ENCODE data around the gene C3. TPM values are rescaled to one million over a fixed set of nuclear protein-coding genes. Genes with fewer than 3 reads are reported as not detected.
"Not testable (repeated sequence)": the region's sequence is repeated elsewhere in the genome, so short reads cannot be mapped to it uniquely, and the experiment has no call there.

Gene C3
- total RNA-seq = 1,000 to 10,000 TPM in 1 of 2 donors, 100 to 1,000 TPM in 1; 373 to 1,073 TPM
- long read RNA-seq, full-length matches to known transcripts = 6 of 103 reads
- long read RNA-seq, partial matches to known transcripts = 92 of 103 reads
- long read RNA-seq, other reads (novel, unspliced or antisense) = 5 of 103 reads

DNA sequence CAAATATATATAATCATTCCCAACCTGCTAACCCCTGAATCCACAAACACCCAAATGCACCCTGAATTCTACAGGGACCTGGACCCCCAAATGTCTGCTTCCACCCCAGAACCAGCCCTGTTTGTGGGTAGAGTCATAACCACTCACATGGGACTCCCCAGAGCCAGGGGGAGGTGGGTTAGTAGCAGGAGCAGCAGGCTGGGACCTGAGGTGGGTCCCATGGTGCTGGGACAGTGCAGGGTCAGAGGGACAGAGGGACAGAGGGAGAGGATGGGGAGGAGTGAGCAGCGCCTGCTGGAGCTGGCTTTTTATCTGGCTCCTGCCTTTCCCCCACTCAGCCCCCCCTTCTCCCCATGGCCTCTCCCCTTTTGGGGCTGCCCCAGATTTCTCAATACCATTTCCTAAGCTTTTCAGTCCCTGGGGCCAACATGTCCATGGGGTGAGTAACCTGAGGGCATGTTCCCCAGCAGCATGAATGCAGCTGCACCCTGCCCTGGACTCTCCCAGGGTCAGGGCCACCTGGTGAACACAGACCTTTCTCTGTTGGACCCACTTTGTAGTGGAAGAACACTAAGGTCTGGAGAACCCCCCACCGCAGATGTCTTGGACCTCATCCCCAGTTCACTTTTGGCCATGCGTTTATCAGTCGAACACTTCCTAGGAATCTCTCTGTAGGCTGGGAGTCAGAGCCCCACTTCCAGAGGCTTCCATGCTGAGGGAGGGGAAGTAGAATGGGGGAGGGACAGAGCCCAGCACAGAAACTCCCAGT, at the start of gene C3:
Gene C3, minus strand, starts transcription at position 282 of the 769 bp plus-strand sequence. Its CDS starts 61 bp downstream, at position 221.
- intact Hi-C loops (cut with DNase I) = no loop called here
- peak; percentile 65 for DNase-seq
- peak; percentile 73 to 84 for ATAC-seq

DNA sequence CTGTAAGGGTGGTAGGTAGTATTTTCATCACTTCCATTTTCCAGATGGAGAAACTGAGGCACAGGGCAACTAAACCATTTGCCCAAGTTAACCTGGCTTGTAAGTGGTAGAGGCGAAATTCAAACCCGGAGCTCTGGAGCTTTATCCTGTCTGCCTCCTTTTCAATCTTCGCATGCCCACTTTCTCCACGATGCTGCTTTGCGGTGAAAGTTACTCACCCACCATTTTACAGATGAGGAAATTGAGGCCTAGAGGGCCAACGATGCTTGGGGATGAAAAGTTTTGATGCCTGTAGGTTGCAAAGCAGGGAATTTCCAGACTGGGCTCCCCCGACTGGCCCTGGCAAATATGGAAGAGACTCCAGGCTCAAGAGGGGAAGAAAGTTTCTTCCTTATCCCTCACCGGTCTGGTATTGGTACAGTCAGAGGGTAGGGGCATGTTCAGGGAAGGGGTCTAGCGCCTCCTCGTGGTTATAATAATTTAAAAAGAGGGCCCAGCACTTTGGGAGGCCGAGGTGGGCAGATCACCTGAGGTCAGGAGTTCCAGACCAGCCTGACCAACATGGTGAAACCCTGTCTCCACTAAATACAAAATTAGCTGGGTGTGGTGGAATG, 48.7 kb upstream of the C3 start:
- ATAC-seq (no peak), DNase-seq (no peak)
- intact Hi-C loops (cut with DNase I) = loop anchor here in 1 of 2 donors (10.0 kb wide), 1 partner anchor 134 kb away; no protein-coding TSS in a partner anchor

DNA sequence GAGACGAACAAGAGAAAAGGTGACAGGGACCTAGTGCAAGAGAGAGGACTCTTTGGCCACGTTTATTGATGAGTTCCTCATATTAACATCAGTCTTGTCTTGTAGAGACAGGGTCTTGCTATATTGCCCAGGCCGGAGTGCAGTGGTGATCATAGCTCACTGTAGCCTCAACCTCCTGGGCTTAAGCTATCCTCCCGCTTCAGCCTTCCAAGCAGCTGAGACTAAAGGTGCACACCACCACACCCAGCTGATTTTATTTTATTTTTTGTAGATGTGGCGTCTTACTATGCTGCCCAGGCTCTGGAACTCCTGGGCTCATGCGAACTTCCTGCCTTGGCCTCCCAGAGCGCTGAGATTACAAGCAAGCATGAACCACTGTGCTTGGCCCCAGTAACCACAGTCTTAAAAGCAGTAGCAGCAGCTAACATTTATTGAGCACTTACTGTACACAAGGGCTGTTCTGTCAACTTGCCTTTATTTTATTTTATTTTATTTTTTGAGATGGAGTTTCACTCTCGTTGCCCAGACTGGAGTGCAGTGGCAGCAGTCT, 47.9 kb upstream of the C3 start:
- intact Hi-C loops (cut with DNase I) = loop anchor here in 1 of 2 donors (10.0 kb wide), 1 partner anchor 134 kb away; no protein-coding TSS in a partner anchor

DNA sequence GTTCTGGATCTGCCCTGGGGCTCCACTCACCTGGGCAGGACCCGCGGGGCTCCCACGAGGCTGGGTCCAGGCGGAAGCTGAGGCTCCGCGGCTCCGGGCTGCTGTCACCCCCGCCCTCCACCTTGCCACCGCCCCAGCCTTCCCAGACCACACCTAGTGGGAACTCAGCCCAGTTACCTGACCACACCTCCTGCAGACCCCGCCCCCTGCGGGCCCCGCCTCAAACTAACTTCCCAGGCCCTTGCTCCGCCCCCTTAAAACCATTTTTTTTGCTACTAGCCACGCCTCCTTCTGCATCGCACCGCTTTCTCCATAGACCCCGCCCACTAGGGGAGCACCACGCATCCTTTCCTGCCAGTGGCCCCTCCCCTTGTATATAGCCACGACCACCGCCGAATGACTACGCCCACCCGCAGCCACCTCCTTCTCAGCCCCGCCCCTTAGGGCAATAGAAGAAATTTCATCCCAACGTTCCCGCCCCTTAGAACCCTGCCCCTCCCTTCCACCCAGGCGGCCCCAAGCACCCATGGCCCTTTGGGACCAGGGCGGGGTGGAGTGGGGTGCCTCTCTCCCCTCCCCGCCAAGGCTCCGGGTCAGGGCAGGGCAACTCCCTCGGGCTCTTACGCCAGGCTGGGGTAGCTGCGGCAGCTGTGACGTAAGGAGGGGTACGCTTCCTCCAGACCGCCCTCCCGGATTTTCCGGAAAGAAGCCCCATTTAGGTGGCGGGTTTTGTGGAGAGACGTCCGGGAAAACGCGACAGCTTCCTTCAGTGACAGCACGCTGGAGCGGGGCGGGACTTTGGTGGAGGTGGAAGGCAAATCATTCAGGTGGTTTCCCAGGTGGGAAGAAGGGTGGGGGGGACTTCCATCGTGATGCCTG, 47.1 kb upstream of the C3 start, which contains the start of gene SH2D3A:
Gene SH2D3A, minus strand, starts transcription at position 79 of the 879 bp plus-strand sequence. CDS start 3,687 bp downstream, outside the sequence.
- peak; percentile 86 to 87 for ATAC-seq
- intact Hi-C loops (cut with DNase I) = loop anchor here in 1 of 2 donors (10.0 kb wide), 1 partner anchor 133 kb away; no protein-coding TSS in a partner anchor
- DNase-seq = peak; percentile 68

More for the DNA sequence above, 47.9 kb upstream of the C3 start:
- DNase-seq = no peak
- ATAC-seq = no peak

DNA sequence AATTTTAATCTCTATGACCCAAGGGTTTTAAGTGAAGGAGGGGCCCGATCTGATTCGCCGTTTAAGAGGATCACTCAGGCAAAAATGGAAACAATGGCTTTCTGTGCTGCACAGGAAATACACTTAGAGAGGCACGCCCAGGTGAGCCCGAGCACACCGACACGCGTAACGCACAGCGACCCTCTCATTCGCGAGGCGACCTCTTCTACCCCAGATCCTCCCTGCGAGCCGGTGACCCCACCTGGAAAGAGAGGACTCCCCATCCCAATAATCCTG, 46.6 kb upstream of the C3 start:
- DNase-seq = no peak
- intact Hi-C loops (cut with DNase I) = loop anchor here in 1 of 2 donors (10.0 kb wide), 1 partner anchor 132 kb away; no protein-coding TSS in a partner anchor
- peak in 1 of 2 donors; percentile 51 for ATAC-seq

DNA sequence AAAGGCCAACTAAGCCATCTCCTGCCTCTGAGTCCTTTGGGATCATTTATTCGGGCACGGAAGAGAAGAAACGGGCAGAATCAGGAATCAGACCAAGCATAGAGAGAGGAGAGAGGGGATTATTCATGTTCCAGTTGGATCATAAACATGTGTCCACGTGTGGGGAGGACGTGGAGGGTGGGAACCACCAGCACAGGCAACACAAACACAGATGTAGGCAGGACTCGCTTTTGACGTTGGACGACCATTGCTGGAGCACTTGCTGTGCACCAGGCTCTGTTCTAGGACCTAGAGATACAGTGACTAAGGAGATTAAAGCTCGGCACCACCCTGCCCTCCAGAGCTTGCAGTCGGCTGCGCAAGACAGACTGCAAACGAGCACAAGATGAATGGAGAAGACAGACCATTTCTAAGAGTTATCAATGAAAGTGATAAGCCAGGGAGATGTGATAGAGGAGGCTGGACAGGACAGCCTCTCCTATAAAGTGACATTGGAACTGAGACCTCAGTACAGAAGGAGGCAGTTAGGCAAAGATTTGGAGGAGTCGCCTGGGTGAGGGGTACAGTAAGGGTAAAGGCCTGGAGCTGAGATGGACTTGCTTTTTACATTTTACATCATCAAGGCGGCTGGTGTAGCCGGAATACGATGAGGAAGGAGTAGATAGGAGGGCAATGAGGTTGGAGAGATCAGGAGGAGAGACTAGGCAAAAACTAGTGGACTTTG, 46.1 kb upstream of the C3 start:
- no peak for ATAC-seq

DNA sequence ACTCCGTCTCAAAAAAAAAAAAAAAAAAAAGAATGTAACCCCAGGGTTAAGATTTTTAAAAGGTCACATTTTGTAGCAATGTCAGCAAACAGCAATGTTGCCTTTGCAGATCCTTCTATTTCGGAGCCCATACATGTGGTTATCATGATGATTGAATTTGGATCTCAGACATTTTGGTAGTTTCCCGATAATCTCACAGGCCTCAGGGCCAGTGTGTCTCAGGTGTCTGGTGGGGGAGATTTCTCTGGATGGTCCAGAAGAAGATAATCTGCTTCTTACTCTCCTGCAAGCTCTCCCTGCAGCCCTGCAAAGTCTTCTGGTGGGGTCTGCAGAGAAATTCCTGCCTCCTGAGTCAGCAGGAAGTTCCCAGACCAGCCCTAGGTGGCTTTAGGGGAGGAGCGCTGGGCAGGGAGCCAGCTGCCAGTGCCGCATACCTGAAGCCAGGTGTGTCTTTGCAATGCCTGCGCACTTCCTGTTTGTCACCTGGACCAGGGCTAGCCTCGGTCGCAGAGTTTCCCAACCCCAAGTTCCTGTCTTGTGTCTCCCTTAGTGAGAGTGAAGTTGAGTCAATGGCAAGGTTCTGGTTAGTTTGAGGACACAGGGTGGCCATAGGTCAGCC, 45.4 kb upstream of the C3 start:
- no peak for DNase-seq
- no peak for ATAC-seq
- intact Hi-C loops (cut with DNase I) = loop anchor here in 1 of 2 donors (10.0 kb wide), 1 partner anchor 131 kb away; no protein-coding TSS in a partner anchor

More for the DNA sequence above, 46.1 kb upstream of the C3 start:
- no peak for DNase-seq
- intact Hi-C loops (cut with DNase I) = loop anchor here in 1 of 2 donors (10.0 kb wide), 1 partner anchor 132 kb away; no protein-coding TSS in a partner anchor

DNA sequence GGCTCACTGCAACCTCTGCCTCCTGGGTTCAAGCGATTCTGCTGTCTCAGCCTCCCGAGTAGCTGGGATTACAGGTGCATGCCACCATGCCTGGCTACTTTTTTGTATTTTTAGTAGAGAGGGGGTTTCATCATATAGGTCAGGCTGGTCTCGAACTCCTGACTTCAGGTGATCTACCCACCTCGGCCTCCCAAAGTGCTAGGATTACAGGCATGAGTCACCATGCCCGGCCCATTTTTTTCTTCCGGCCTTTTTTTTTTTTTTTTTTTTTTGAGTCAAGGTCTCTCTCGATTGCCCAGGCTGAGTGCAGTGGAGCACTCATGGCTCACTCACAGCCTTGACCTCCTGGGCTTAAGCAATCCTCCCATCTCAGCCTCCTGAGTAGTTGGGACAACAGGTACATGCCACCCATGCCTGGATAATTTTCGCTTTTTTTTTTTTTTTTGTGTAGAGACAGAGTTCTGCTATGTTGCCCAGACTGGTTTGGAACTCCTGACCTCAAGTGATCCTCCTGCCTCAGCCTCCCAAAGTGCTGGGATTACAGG, 41.9 kb upstream of the C3 start:
- not testable (repeated sequence) for ATAC-seq, DNase-seq
- intact Hi-C loops (cut with DNase I) = loop anchor here in 1 of 2 donors (10.0 kb wide), 1 partner anchor 128 kb away; no protein-coding TSS in a partner anchor

DNA sequence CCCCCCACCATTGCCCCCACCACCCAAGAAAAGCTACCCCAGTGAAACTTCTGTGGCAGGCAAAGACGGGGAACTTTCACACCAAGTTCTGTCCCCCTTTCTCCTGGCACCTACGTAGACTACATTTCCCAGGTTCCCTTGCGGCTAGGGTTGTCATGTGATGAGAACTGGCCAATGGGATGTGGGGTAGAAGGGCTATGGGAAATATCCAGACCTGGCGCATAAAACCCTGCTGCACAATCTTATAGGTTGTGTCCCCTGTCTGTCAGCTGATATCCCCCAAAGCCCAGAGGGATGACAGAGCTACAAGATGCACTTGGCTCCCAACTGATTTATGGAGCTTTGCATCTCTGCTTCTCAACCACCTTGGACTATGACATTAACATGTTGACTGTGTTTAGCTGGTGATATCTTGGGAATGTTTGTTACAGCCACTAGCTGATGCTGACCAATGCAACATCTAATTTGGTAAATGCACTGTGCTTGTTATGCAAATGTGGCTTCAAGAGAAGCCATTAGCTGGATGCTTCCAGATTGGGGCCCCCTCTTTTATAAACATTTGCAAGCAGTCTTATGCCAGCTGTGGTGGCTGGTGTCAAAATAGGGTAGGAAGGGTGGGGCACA, 40.7 kb upstream of the C3 start:
- intact Hi-C loops (cut with DNase I) = loop anchor here in 1 of 2 donors (10.0 kb wide), 1 partner anchor 126 kb away; no protein-coding TSS in a partner anchor
- ATAC-seq (peak in 1 of 2 donors; percentile 28), DNase-seq (no peak)

DNA sequence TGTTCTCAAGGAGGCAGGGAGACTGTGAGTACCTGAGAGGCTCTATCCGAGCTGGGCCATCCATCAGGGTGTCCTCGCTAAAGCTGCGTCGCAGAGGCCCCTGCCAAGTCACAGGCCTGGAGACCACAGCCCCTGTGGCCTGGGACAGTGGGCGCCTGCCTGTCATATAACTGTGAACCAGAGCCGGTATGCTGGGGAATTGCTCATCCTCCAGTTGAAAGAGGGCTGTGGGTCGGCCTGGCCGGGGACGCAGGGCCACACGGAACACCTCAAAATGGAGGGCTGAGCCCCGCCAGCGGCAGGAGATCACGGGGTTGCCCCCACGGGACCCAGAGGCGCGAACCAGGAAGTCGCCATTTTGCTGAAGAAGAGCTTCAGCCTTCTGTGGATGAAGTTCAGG, 40.2 kb upstream of the C3 start:
- DNase-seq (no peak), ATAC-seq (no peak)
- intact Hi-C loops (cut with DNase I) = loop anchor here in 1 of 2 donors (10.0 kb wide), 1 partner anchor 126 kb away; no protein-coding TSS in a partner anchor

DNA sequence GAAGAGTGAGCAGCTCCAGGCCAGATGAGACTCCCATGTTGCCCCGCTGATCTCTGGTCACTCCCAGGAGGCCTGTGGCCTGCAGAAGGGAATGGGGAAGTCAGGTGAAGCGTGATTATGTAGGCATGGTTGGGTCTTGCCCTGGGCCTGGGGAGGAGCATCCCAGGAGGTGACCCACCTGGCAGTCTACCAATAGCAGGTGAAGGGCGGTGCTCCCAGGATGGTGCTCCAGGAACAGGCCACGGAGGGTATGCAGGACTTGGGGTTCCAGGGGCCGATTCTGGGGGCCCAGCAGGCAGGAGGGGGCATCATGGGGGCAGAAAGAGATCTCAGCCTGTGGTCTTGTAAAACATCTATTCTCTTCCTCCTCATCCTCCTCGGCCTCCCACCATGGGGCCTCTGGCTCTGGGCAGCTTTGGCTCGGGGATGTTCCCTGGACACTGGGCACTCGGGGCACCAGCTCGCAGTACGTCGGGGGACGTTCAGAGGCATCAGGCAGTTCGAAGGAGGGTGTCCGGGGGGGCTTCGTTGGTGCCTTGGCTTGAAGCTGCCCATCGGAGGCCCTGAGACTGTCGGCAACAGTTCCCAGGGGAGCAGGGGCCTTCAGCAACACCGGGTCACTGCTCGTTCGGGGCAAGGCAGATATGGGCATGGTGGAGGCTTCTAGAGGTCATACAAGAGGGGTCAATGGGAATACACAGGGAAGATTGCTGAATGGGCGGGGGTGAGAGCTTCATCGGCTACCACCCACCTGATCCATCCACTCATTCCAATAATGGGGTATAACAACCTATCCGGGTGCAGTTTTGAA, 34.4 kb upstream of the C3 start:
- ATAC-seq (no peak), DNase-seq (no peak)
- intact Hi-C loops (cut with DNase I) = no loop called here

DNA sequence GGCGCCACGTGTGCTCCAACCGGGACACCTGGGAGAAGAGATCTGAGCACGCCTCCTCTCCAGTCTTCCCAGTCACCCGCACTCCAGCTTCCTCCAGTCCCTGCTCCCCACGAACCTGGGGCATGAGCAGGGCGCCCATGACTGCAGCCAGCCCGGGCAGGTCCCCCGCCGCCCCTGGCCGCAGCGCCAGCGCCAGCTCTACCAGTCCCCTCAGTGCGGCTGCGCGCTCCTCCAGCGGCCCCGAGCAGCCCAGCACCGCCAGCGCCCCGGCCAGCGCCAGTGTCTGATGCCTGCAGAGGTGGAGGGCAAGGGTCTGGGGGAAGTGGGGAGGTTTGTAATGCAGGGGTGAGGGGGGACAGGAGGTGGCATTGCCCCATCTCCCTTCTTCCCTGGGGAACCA, 33.7 kb upstream of the C3 start:
- intact Hi-C loops (cut with DNase I) = no loop called here
- DNase-seq (no peak), ATAC-seq (peak in 1 of 2 donors; percentile 2)

DNA sequence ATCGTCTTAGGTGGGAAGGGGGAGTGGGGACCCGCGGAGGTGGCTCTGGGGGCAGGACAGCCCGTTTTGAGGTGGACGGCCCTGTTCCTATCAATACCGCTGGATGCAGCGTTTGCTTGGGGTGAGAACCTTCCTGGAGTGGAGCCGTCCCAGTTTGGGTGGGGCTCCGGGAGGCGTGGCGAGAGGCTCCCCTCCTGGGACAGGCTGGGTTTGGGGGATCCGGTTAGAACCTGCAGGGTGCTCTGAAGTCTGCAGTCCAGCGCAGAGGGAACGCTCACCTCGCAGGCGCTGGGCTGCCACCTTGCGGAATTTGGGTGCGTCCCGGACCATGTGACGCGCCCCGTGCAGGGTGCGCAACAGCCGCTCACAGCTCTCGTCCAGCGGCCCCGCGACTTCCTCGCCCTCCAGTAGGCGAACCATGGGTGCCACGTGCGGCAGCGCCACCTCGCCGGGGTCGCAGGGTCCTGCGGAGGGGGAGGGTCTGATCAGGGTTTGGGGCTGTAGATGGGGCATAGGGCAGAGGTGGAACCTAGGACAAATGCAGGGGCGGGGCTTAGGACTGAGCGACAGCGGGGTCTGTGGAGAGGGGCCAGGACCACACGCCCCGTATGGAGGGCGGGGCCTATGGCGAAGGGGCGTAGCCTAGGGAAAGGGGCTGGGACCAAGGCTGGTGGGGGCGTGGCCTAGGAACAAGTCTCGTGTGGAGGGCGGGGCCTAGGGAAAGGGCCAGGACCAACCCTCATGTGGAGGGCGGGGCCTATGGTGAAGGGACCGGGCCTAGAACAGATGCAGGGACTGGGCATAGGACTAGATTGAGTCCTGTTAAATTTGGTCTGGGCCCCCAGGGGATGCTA, 33.0 kb upstream of the C3 start:
- peak; percentile 84 for DNase-seq
- ATAC-seq = peak; percentile 85 to 86
- intact Hi-C loops (cut with DNase I) = no loop called here

DNA sequence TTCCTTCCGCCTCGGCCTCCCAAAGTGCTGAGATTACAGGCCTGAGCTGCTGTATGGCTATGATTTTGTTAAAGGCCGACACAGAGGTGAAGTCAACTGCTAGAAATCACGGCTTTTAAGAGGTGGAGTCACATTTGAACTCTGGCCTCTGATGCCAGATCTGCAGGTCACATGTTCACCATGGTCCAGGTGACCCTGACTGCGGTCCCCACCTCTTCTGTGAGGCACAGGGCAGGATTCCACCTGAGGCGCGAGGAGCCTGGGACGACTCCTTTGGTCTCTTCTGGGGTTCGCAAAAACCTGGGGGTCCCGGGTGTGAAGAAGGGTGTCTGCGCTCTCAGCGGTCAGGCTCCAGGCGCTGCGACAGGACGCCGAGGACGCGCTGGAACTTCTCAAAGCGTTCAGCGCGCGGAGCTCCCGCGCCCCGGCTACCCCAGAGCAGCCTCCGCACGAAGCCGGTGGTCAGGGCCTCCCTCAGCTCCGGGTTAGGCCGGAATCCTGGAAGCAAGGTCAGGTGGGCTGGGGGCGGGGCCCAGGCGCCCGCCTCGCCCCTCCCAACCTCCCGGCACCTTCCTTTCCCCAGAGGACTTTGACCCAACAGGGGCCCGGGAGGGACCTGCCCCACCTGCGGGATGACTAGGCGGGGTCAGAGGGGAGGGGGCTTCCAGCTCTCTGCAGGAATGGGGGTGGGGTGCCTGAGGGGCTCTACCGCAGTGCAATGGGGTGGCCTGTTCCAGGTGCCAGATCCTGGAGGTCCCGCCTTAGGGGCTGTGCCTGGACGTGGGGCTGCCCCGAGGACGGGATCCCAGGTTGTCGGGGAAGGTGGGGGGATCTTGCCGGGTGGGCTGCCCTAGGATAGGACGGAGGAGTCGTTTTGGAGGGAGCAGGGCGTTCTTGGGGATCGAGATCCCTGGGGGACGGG, 32.1 kb upstream of the C3 start:
- no peak for DNase-seq
- ATAC-seq = peak; percentile 1 to 2
- intact Hi-C loops (cut with DNase I) = no loop called here

Measured in left cardiac atrium (tissue), 4 donors.